Activated naive CD8-positive, alpha-beta T cell treated with anti-CD3 and anti-CD28 coated beads, Interleukin-2, amount 10 ng/mL, durations not matched to agents 7 days and 5 days (primary cell): Measurements from ENCODE around the gene THUMPD1. TPM values are rescaled to one million over a fixed set of nuclear protein-coding genes. Genes with fewer than 3 reads are reported as not detected.
"Not testable (repeated sequence)": the region's sequence is repeated elsewhere in the genome, so short reads cannot be mapped to it uniquely, and the experiment has no call there.

Experiments used
- ATAC-seq: fragments of 150-1000 bp; cut with Tn5 transposase; one replicate; pipeline ENCODE4 v1.10.0; 2021; ENCODE audit warnings: low read depth, moderate library complexity
- POLR2A ChIA-PET: fragments of 350-600 bp; sonication (Branson Sonifier 250); formaldehyde crosslinking; loops from one replicate; lab custom pipeline; 2021; ENCODE audit warnings: antibody characterized with exemption; lab: Charles Lee
- DNase-seq: peaks from one replicate; pipeline ENCODE4 v3.0.0; 2021
- H3K27ac Mint-ChIP-seq: one replicate; pipeline ENCODE4 v1.8.0; 2022; ENCODE audit warnings: mild to moderate bottlenecking, mixed read lengths
- H3K27me3 Mint-ChIP-seq: one replicate; pipeline ENCODE4 v1.8.0; 2022; ENCODE audit warnings: mild to moderate bottlenecking, moderate library complexity, mixed read lengths
- H3K36me3 Mint-ChIP-seq: one replicate; pipeline ENCODE4 v1.8.0; 2021; ENCODE audit warnings: mild to moderate bottlenecking, mixed read lengths
- H3K4me1 Mint-ChIP-seq: one replicate; pipeline ENCODE4 v1.8.0; 2021; ENCODE audit warnings: mixed read lengths
- H3K4me3 Mint-ChIP-seq: one replicate; pipeline ENCODE4 v1.8.0; 2022; ENCODE audit warnings: mild to moderate bottlenecking, moderate library complexity, mixed read lengths
- H3K9me3 Mint-ChIP-seq: one replicate; pipeline ENCODE4 v1.8.0; 2021; ENCODE audit warnings: mixed read lengths
- total RNA-seq, 2 experiments: library from RNA; stranded (reverse); gene quantifications; one replicate each; pipeline ENCODE4 v1.2.3, GENCODE V29; 2021

THUMPD1 gene
- total RNA-seq, 2 experiments from 2014 or later = 53.0 to 53.6 TPM

- ATAC-seq = peak; percentile 85
- POLR2A ChIA-PET = interaction anchor here (0.6 to 2.5 kb wide), 6 partner anchors 22 to 560 kb away, joined by 3 to 15 read pairs (median 4); partner anchors contain the start of genes ACSM3, ERI2, LDAF1 and REXO5
- H3K27me3 Mint-ChIP-seq = no peaks in the 10 kb centered on the region
- peak; percentile 92 for DNase-seq
- H3K4me1 Mint-ChIP-seq = peaks cover 11% of the 10 kb centered on the region
- H3K36me3 Mint-ChIP-seq = peaks cover 9% of the 10 kb centered on the region
- H3K27ac Mint-ChIP-seq = peak overlapping the region; percentile 92
- peak overlapping the region; percentile 94 for H3K4me3 Mint-ChIP-seq
- no peaks in the 10 kb centered on the region for H3K9me3 Mint-ChIP-seq
Measured at GRCh38 chr16:20740901-20741521, 607 bp downstream of the THUMPD1 start.

DNA sequence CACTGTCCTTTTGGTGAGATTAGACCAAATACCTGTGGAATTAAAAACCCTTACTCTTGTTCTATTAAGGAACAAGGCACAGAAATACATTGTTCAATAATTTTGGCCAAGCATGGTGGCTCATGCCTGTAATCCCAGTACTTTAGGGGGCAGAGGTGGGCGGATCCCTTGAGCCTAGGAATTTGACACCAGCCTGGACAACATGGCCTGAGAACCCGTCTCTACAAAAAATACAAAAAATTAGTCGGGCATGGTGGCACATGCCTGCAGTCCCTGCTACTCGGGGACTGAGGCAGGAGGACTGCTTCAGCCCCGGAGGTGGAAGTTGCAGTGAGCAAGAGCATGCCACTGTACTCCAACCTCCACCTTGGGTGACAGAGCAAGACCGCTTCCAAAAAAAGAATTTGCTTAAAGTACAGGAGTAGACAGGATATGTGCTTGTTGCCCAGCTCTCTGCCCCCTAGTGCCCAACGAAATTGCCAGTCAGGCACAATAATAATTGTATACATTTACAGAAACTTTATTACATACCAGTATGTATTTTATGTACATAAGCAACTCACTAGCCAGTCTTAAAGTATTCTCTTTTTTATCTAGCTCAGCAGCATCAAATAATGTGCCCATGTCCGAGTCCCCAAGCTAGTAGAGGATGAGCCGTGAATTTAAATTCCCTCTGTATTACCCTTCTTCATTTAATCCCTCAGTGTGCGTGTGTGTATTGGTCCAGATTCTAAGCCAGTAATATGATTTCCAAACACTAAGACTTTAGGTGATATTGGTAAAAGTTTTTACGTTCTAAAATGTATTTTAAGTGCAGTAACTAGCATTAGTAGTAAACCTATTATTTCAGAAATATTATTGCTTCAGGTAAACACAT is 1.4 kb downstream of the THUMPD1 start:
- Mint-ChIP-seq H3K9me3 (no peaks in the 10 kb centered on the region), H3K4me1 (peaks cover 11% of the 10 kb centered on the region), H3K4me3 (peak overlapping the region; percentile 94), H3K36me3 (peaks cover 9% of the 10 kb centered on the region), H3K27ac (peak overlapping the region; percentile 92), H3K27me3 (no peaks in the 10 kb centered on the region)
- DNase-seq = peak; percentile 28
- POLR2A ChIA-PET = interaction anchor here (0.9 to 2.5 kb wide), 4 partner anchors 23 to 76 kb away, joined by 3 to 15 read pairs (median 6); partner anchors contain the start of genes ACSM3, ERI2 and REXO5
- ATAC-seq = no peak

- POLR2A ChIA-PET = interaction anchor here (0.6 to 0.7 kb wide), 2 partner anchors 31 to 67 kb away, joined by 3 read pairs; no protein-coding TSS in a partner anchor
- no peak overlapping the region for H3K27ac Mint-ChIP-seq
- no peaks in the 10 kb centered on the region for H3K9me3 Mint-ChIP-seq
- H3K36me3 Mint-ChIP-seq = peaks cover 11% of the 10 kb centered on the region
- ATAC-seq = no peak
- no peak overlapping the region for H3K4me3 Mint-ChIP-seq
- H3K4me1 Mint-ChIP-seq = peaks cover 8% of the 10 kb centered on the region
- no peaks in the 10 kb centered on the region for H3K27me3 Mint-ChIP-seq
- DNase-seq = no peak
Measured at GRCh38 chr16:20735490-20735889, 6.1 kb downstream of the THUMPD1 start.

DNA sequence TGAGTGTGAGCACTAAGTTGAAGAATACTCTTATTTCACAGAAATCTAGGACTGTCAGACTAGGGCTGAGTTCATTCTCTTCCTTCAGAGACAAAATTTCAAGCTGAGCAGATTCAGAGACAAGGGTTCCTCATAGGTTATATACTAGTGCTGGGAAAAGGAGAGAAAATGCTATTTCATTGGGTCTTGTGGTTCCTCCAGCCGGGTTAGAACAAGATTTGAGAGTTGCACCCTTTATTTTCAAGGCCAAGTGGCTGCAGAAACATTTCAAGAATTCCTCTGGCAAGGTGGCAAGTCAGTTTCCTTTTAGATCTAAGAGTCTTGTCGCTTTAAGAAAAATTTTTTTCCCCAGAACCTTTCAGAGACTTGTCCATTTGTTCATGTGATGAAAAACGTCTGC is 6.8 kb downstream of the THUMPD1 start:
- Mint-ChIP-seq H3K9me3 (no peaks in the 10 kb centered on the region), H3K27ac (no peak overlapping the region), H3K4me3 (no peak overlapping the region), H3K27me3 (no peaks in the 10 kb centered on the region), H3K4me1 (peaks cover 3% of the 10 kb centered on the region), H3K36me3 (peaks cover 13% of the 10 kb centered on the region)
- ATAC-seq = no peak
- POLR2A ChIA-PET = no interaction called here
- DNase-seq = no peak

DNA sequence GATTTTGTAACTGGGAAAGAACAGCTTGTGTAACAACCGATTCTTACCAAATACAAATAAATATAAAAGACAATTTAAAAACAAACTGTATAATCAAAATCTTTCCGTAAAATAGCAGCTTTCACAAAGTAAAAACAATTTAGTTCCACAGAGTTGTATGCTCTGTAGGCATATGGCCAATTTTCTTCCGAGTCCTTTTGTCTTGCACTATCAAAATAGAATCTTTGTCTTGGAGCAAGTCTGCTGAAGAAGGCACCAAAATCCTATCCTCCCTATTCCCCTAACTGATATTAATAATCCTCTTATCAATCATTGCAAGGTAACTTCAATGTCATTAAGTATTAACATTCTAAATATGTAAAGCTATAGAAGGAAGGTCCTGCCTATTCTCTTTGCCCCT is 7.6 kb downstream of the THUMPD1 start:
- Mint-ChIP-seq H3K4me3 (no peak overlapping the region), H3K9me3 (no peaks in the 10 kb centered on the region), H3K36me3 (peaks cover 13% of the 10 kb centered on the region), H3K27me3 (no peaks in the 10 kb centered on the region), H3K4me1 (peaks cover 6% of the 10 kb centered on the region), H3K27ac (no peak overlapping the region)
- no peak for ATAC-seq
- no peak for DNase-seq
- POLR2A ChIA-PET = no interaction called here

DNA sequence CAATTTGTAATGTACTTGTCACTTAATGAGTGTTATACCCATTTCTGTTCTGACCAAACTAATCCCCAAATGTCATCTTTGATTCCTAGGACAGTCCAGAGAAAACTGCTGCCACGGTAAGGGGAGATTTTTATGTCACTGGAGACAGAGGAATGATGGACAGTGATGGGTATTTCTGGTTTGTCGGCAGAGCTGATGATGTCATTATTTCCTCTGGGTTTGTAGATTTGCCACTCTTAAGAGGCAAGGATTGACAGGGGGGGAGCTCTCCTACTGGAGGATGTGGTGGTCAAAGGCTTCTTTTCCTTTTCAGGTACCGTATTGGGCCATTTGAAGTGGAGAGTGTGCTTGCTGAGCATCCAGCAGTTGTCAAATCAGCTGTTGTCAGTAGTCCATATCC is 12.5 kb downstream of the THUMPD1 start:
- Mint-ChIP-seq H3K4me3 (no peak overlapping the region), H3K27ac (no peak overlapping the region), H3K27me3 (no peaks in the 10 kb centered on the region), H3K36me3 (peaks cover 4% of the 10 kb centered on the region), H3K9me3 (no peaks in the 10 kb centered on the region), H3K4me1 (peaks cover 3% of the 10 kb centered on the region)
- ATAC-seq (no peak), DNase-seq (no peak)
- POLR2A ChIA-PET = interaction anchor here (0.7 kb wide), 1 partner anchor 78 kb away, joined by 3 read pairs; no protein-coding TSS in a partner anchor

GRCh38 chr16:20727181-20727580 is 14.4 kb downstream of the THUMPD1 start:
- Mint-ChIP-seq H3K4me3 (no peak overlapping the region), H3K27ac (no peak overlapping the region), H3K27me3 (no peaks in the 10 kb centered on the region), H3K9me3 (no peaks in the 10 kb centered on the region), H3K36me3 (peaks cover 2% of the 10 kb centered on the region), H3K4me1 (peaks cover 3% of the 10 kb centered on the region)
- ATAC-seq (no peak), DNase-seq (no peak)
- POLR2A ChIA-PET = no interaction called here

DNA sequence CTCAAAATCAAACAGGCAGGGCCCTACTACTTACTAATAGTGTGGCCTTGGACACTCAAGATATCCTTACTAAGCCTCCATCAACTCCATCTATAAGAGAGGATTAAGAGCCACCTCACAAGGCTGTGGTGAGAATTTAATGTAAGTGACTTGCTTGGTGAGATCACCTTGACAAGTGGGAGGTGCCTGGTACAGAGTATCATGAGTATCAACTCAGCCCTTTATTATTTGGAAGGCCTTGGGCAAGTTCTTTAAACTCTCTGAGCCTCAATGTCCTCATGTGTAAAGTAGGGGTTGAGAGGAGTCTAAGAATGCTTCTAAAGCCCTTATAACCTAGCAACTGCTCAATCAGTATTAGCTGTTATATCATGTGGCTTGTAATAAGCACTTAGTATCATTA is 15.0 kb downstream of the THUMPD1 start:
- POLR2A ChIA-PET = interaction anchor here (0.5 kb wide), 1 partner anchor 80 kb away, joined by 3 read pairs; the partner anchor contains the start of genes ERI2 and REXO5
- Mint-ChIP-seq H3K4me1 (peaks cover 3% of the 10 kb centered on the region), H3K4me3 (no peak overlapping the region), H3K27ac (no peak overlapping the region), H3K9me3 (no peaks in the 10 kb centered on the region), H3K36me3 (peaks cover 2% of the 10 kb centered on the region), H3K27me3 (no peaks in the 10 kb centered on the region)
- DNase-seq (no peak), ATAC-seq (no peak)

- H3K4me1 Mint-ChIP-seq = no peaks in the 10 kb centered on the region
- no peak overlapping the region for H3K4me3 Mint-ChIP-seq
- H3K27ac Mint-ChIP-seq = no peak overlapping the region
- POLR2A ChIA-PET = no interaction called here
- no peaks in the 10 kb centered on the region for H3K27me3 Mint-ChIP-seq
- no peak for ATAC-seq
- no peak for DNase-seq
- no peaks in the 10 kb centered on the region for H3K9me3 Mint-ChIP-seq
- H3K36me3 Mint-ChIP-seq = no peaks in the 10 kb centered on the region
Measured at GRCh38 chr16:20720251-20720650, 21.4 kb downstream of the THUMPD1 start.

DNA sequence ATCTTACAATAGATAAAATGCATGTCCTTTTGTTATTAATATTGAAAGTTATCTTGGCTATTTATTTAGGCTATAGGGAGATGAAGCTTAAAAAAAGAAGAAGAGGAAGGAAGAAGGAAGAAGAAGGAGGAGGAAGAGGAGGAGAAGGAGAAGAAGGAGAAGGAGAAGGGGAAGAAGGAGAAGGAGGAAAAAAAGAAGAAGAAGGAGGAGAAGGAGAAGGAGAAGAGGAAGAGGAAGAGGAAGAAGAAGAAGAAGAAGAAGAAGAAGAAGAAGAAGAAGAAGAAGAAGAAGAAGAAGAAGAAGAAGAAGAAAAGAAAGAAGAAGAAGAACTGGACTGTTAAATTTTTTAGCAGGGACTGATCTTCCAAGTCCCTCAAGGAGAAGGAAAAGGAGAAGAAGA is 23.9 kb downstream of the THUMPD1 start:
- H3K4me1 Mint-ChIP-seq, H3K27ac Mint-ChIP-seq, POLR2A ChIA-PET, H3K36me3 Mint-ChIP-seq, H3K27me3 Mint-ChIP-seq, DNase-seq, ATAC-seq, H3K4me3 Mint-ChIP-seq, H3K9me3 Mint-ChIP-seq: not testable (repeated sequence)

DNA sequence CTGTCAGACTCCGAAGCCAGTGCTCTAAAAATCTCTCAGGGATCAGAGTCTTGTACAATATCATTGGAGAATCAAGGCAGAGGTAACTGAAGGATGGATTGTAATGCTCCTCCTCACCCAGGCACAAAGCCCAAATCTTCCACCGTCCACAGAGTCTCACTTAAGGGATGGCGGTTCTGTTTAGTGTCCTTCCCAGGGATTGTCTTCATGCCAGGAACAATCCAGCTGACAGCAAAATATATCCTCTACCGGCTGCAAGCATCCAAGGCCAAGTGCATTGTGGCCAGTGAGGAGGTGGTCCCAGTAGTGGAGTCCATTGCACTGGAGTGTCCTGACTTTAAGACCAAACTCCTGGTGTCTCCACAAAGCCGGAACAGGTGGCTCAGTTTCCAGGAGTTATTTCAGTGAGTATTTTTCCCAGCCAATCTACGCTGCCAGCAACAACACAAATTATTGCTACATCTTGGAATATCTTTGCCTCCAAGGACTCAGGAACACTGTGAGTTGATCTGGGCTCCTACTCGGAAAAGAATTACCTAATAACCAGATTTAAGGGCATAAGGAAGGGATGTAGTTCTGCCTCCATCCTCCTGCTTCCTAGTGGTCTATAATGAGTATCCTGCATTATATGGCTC is 30.2 kb downstream of the THUMPD1 start:
- Mint-ChIP-seq H3K4me3 (no peak overlapping the region), H3K27ac (no peak overlapping the region), H3K4me1 (no peaks in the 10 kb centered on the region), H3K36me3 (no peaks in the 10 kb centered on the region), H3K27me3 (no peaks in the 10 kb centered on the region), H3K9me3 (no peaks in the 10 kb centered on the region)
- no peak for DNase-seq
- no peak for ATAC-seq
- POLR2A ChIA-PET = no interaction called here

- H3K27ac Mint-ChIP-seq, DNase-seq, POLR2A ChIA-PET, H3K9me3 Mint-ChIP-seq, ATAC-seq, H3K4me3 Mint-ChIP-seq, H3K36me3 Mint-ChIP-seq, H3K4me1 Mint-ChIP-seq, H3K27me3 Mint-ChIP-seq: not testable (repeated sequence)
Measured at GRCh38 chr16:20708129-20708528, 33.5 kb downstream of the THUMPD1 start.

DNA sequence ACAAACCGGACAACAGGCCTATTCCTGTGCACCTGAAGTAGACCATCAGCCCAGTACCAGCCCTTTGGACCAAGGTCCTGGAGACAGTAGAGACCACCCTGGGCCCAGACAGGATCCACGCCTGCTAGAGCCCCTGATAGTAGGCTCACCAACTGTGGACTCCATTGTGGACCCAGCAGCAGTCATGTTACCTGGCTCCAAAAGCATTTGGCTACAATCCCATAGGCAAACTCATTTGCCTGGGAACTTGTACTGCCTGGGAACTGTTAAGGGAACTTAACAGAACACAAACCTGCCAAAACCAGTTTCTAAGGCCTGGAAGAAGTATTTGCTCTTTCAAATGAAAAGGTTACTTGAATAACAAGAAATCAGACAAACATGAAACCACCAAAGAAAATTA is 34.2 kb downstream of the THUMPD1 start:
- H3K27me3 Mint-ChIP-seq = peaks cover 3% of the 10 kb centered on the region
- H3K27ac Mint-ChIP-seq = no peak overlapping the region
- no peaks in the 10 kb centered on the region for H3K36me3 Mint-ChIP-seq
- no peaks in the 10 kb centered on the region for H3K4me1 Mint-ChIP-seq
- no peak overlapping the region for H3K4me3 Mint-ChIP-seq
- DNase-seq (no peak), ATAC-seq (no peak)
- POLR2A ChIA-PET = no interaction called here
- no peaks in the 10 kb centered on the region for H3K9me3 Mint-ChIP-seq
